Measurements from ENCODE around the gene ADAMTS20. TPM values are rescaled to one million over a fixed set of nuclear protein-coding genes. Genes with fewer than 3 reads are reported as not detected.
"Not testable (repeated sequence)": the region's sequence is repeated elsewhere in the genome, so short reads cannot be mapped to it uniquely, and the experiment has no call there.

Gene ADAMTS20
- total RNA-seq, 1 donor from 2014 or later: 0.22 TPM

- Mint-ChIP-seq H3K27ac (ENCODE audit: unreplicated experiment) (no peak overlapping the region), H3K9me3 (ENCODE audit: low read depth) (peaks cover 10% of the 10 kb centered on the region), H3K4me1 (ENCODE audit: low read depth) (no peaks in the 10 kb centered on the region), H3K36me3 (ENCODE audit: low read depth) (peaks cover 3% of the 10 kb centered on the region), H3K4me3 (ENCODE audit: unreplicated experiment) (no peak overlapping the region), H3K27me3 (ENCODE audit: low read depth) (peaks cover 4% of the 10 kb centered on the region)
- no peak for TF ChIP-seq CTCF (IDR thresholded peaks at IDR 0.05)
- DNase-seq (ENCODE audit: low spot score): no peak
Observed at GRCh38 chr12:43345023-43345422, 207.0 kb downstream of the ADAMTS20 start.

- H3K4me1 Mint-ChIP-seq (ENCODE audit: low read depth): peaks cover 15% of the 10 kb centered on the region
- H3K4me3 Mint-ChIP-seq (ENCODE audit: unreplicated experiment); H3K27ac Mint-ChIP-seq (ENCODE audit: unreplicated experiment); H3K9me3 Mint-ChIP-seq (ENCODE audit: low read depth); DNase-seq (ENCODE audit: low spot score); H3K36me3 Mint-ChIP-seq (ENCODE audit: low read depth); H3K27me3 Mint-ChIP-seq (ENCODE audit: low read depth): not testable (repeated sequence)
Observed at GRCh38 chr12:43341785-43342313, 210.2 kb downstream of the ADAMTS20 start.

GRCh38 chr12:43338848-43339526 is 213.0 kb downstream of the ADAMTS20 start:
- TF ChIP-seq CTCF (IDR thresholded peaks at IDR 0.05): peak; percentile 86
- no peak overlapping the region for H3K4me3 Mint-ChIP-seq (ENCODE audit: unreplicated experiment)
- DNase-seq (ENCODE audit: low spot score): no peak
- peaks cover 22% of the 10 kb centered on the region for H3K4me1 Mint-ChIP-seq (ENCODE audit: low read depth)
- H3K27me3 Mint-ChIP-seq (ENCODE audit: low read depth): no peaks in the 10 kb centered on the region
- no peaks in the 10 kb centered on the region for H3K36me3 Mint-ChIP-seq (ENCODE audit: low read depth)
- H3K9me3 Mint-ChIP-seq (ENCODE audit: low read depth): peaks cover 2% of the 10 kb centered on the region
- H3K27ac Mint-ChIP-seq (ENCODE audit: unreplicated experiment): no peak overlapping the region

- Mint-ChIP-seq H3K36me3 (ENCODE audit: low read depth) (no peaks in the 10 kb centered on the region), H3K27ac (ENCODE audit: unreplicated experiment) (peak overlapping the region; percentile 32), H3K9me3 (ENCODE audit: low read depth) (no peaks in the 10 kb centered on the region), H3K4me1 (ENCODE audit: low read depth) (peaks cover 29% of the 10 kb centered on the region), H3K4me3 (ENCODE audit: unreplicated experiment) (no peak overlapping the region), H3K27me3 (ENCODE audit: low read depth) (no peaks in the 10 kb centered on the region)
- TF ChIP-seq CTCF (IDR thresholded peaks at IDR 0.05): no peak
- no peak for DNase-seq (ENCODE audit: low spot score)
Observed at GRCh38 chr12:43337571-43338444, 214.2 kb downstream of the ADAMTS20 start.

GRCh38 chr12:43336962-43337555 is 214.9 kb downstream of the ADAMTS20 start:
- Mint-ChIP-seq H3K27me3 (ENCODE audit: low read depth) (no peaks in the 10 kb centered on the region), H3K4me1 (ENCODE audit: low read depth) (peaks cover 35% of the 10 kb centered on the region), H3K36me3 (ENCODE audit: low read depth) (no peaks in the 10 kb centered on the region), H3K9me3 (ENCODE audit: low read depth) (no peaks in the 10 kb centered on the region), H3K4me3 (ENCODE audit: unreplicated experiment) (no peak overlapping the region), H3K27ac (ENCODE audit: unreplicated experiment) (no peak overlapping the region)
- peak; percentile 90 for TF ChIP-seq CTCF (IDR thresholded peaks at IDR 0.05)
- no peak for DNase-seq (ENCODE audit: low spot score)
